Omental fat pad (tissue), 4 donors: ENCODE measurements around the gene RAB3B. TPM values are rescaled to one million over a fixed set of nuclear protein-coding genes. Genes with fewer than 3 reads are reported as not detected.

ENCODE experiments used
- ATAC-seq: fragments of 150-250 bp; one replicate; pipeline ENCODE4 v1.9.1; 2016; ENCODE audit warnings: mild to moderate bottlenecking, moderate library complexity; ENCODE audit not compliant: low FRiP score
- DNase-seq: peaks from one replicate; pipeline ENCODE4 v3.0.0-alpha.2; 2019; ENCODE audit warnings: low spot score
- CTCF ChIP-seq, 3 donors: fragments of 450-650 bp; IDR thresholded peaks; one replicate each; pipeline ENCODE4 v1.5.1; 2016 to 2017; ENCODE audit warnings: antibody characterized with exemption in 3 of 3, mild to moderate bottlenecking in 3 of 3, moderate library complexity in 2 of 3
- total RNA-seq, 4 donors: library from RNA; depleted of rRNA; stranded (reverse); fragments of >200 nt; gene quantifications; one replicate each; pipeline ENCODE4 v1.1.0, GENCODE V29; 2016

RAB3B gene
- total RNA-seq, 4 donors from 2014 or later = under 0.01 to 0.12 (median under 0.01) TPM; not detected in 1

- ATAC-seq (no peak), DNase-seq (no peak)
- no peak for TF ChIP-seq CTCF (IDR thresholded peaks at IDR 0.05)
These were observed 70.8 kb downstream of the RAB3B start for GRCh38 chr1:51919684-51920083.

GRCh38 chr1:51916587-51917405 lies 73.7 kb downstream of the RAB3B start:
- DNase-seq = no peak

GRCh38 chr1:51915951-51916350 lies 74.5 kb downstream of the RAB3B start:
- ATAC-seq (no peak), DNase-seq (no peak)
- TF ChIP-seq CTCF (IDR thresholded peaks at IDR 0.05) = no peak

More at GRCh38 chr1:51916587-51917405, 73.7 kb downstream of the RAB3B start:
- no peak for ATAC-seq
- no peak for TF ChIP-seq CTCF (IDR thresholded peaks at IDR 0.05)

- DNase-seq (no peak), ATAC-seq (no peak)
- no peak for TF ChIP-seq CTCF (IDR thresholded peaks at IDR 0.05)
These were observed 77.6 kb downstream of the RAB3B start for GRCh38 chr1:51912881-51913280.

- TF ChIP-seq CTCF (IDR thresholded peaks at IDR 0.05) = no peak
- DNase-seq = no peak
- ATAC-seq = no peak
These were observed 80.1 kb downstream of the RAB3B start for GRCh38 chr1:51910221-51911000.

GRCh38 chr1:51908499-51908898 lies 82.0 kb downstream of the RAB3B start:
- DNase-seq (no peak), ATAC-seq (no peak)
- no peak for TF ChIP-seq CTCF (IDR thresholded peaks at IDR 0.05)
